ENCODE results near the gene TIMP3.

DNA sequence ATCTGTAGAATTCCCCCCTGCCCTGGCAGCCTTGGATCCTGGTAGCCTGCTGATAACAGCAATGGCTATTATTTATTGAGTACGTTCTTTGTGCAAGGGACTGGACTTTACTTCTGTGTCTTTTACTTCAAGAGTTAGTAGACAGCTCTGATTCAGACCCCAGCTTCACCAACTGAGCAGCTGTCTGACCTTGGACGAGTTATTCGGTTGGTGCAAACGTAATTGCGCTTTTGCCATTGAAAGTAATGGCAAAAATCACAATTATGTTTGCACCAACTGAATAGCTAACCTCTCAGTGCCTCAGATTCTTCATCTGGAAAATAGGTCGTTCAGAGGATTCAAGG is 108.9 kb downstream of the TIMP3 start:
- no peak for TF ChIP-seq POLR2A (IDR thresholded peaks at IDR 0.05)
- TF ChIP-seq, protein P1, sequence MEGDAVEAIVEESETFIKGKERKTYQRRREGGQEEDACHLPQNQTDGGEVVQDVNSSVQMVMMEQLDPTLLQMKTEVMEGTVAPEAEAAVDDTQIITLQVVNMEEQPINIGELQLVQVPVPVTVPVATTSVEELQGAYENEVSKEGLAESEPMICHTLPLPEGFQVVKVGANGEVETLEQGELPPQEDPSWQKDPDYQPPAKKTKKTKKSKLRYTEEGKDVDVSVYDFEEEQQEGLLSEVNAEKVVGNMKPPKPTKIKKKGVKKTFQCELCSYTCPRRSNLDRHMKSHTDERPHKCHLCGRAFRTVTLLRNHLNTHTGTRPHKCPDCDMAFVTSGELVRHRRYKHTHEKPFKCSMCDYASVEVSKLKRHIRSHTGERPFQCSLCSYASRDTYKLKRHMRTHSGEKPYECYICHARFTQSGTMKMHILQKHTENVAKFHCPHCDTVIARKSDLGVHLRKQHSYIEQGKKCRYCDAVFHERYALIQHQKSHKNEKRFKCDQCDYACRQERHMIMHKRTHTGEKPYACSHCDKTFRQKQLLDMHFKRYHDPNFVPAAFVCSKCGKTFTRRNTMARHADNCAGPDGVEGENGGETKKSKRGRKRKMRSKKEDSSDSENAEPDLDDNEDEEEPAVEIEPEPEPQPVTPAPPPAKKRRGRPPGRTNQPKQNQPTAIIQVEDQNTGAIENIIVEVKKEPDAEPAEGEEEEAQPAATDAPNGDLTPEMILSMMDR (IDR thresholded peaks at IDR 0.05), result no peak
